Measurements from ENCODE around the gene GKN2. TPM values are rescaled to one million over a fixed set of nuclear protein-coding genes. Genes with fewer than 3 reads are reported as not detected.

GKN2 gene
- polyA plus RNA-seq, 1 of the 3 experiments (the other 2 are of a cell fraction): not detected

- Histone ChIP-seq H3K36me3 (replicated peaks in 1 of 2; ENCODE audit: control insufficient read depth in 1 of 2, insufficient read depth in 2 of 2, low read length in 1 of 2) (no peaks in the 10 kb centered on the region), H4K20me1 (ENCODE audit: insufficient read depth) (no peaks in the 10 kb centered on the region), H3K9me2 (no peaks in the 10 kb centered on the region), H3K4me2 (no peak overlapping the region), H3K4me3 (ENCODE audit: low read depth in 2 of 2, low read length in 1 of 2) (no peak overlapping the region), H2AFZ (ENCODE audit: low read depth) (no peak overlapping the region), H3K27ac (ENCODE audit: low read depth in 2 of 2, low read length in 1 of 2) (no peak overlapping the region), H3F3A (replicated peaks; ENCODE audit: insufficient read depth) (no peaks in the 10 kb centered on the region), H3K9ac (no peak overlapping the region), H3K4me1 (ENCODE audit: control insufficient read depth in 1 of 2, insufficient read depth in 2 of 2, low read depth in 1 of 2, low read length in 1 of 2) (peaks cover 2 to 14% of the 10 kb centered on the region in 2 experiments; a peak in 3 of 4 replicates), H3K79me2 (ENCODE audit: insufficient read depth) (no peaks in the 10 kb centered on the region), H3K27me3 (ENCODE audit: insufficient read depth) (no peaks in the 10 kb centered on the region), H3K9me3 (no peaks in the 10 kb centered on the region)
- ChIA-PET POLR2A (no interaction called here), CTCF (interaction anchor here (0.6 to 3.5 kb wide), 4 partner anchors 12 to 468 kb away, joined by 3 to 15 read pairs (median 10); no protein-coding TSS in a partner anchor)
- TF ChIP-seq RCOR1 (IDR thresholded peaks at IDR 0.05; ENCODE audit: low read length): no peak
- 53% methylated on average over 4 of the region's 4 CpGs for WGBS (ENCODE audit: low lambda C conversion rate)
- DNase-seq: no peak
Measured at GRCh38 chr2:68931799-68932198, 20.9 kb downstream of the GKN2 start.

- H3F3A ChIP-seq (replicated peaks; ENCODE audit: insufficient read depth): no peaks in the 10 kb centered on the region
- no peaks in the 10 kb centered on the region for H3K9me2 ChIP-seq
- H3K36me3 ChIP-seq (replicated peaks in 1 of 2; ENCODE audit: control insufficient read depth in 1 of 2, insufficient read depth in 2 of 2, low read length in 1 of 2): no peaks in the 10 kb centered on the region
- H3K27me3 ChIP-seq (ENCODE audit: insufficient read depth): no peaks in the 10 kb centered on the region; the same call in 1 of the 2 replicates
- H2AFZ ChIP-seq (ENCODE audit: low read depth): no peak overlapping the region
- 94% methylated on average over 3 of the region's 3 CpGs for WGBS (ENCODE audit: low lambda C conversion rate)
- H3K9me3 ChIP-seq: no peaks in the 10 kb centered on the region
- H3K4me1 ChIP-seq (ENCODE audit: control insufficient read depth in 1 of 2, insufficient read depth in 2 of 2, low read depth in 1 of 2, low read length in 1 of 2): peaks cover 2 to 8% of the 10 kb centered on the region in 2 experiments; a peak in 2 of 4 replicates
- no peak for DNase-seq
- ChIA-PET CTCF (interaction anchor here (1.3 to 3.5 kb wide), 3 partner anchors 12 to 467 kb away, joined by 4 to 15 read pairs (median 15); no protein-coding TSS in a partner anchor), POLR2A (no interaction called here)
- H4K20me1 ChIP-seq (ENCODE audit: insufficient read depth): no peaks in the 10 kb centered on the region
- H3K4me3 ChIP-seq (ENCODE audit: low read depth in 2 of 2, low read length in 1 of 2): no peak overlapping the region
- H3K4me2 ChIP-seq: no peak overlapping the region
- no peaks in the 10 kb centered on the region for H3K79me2 ChIP-seq (ENCODE audit: insufficient read depth)
- TF ChIP-seq REST (IDR thresholded peaks at IDR 0.05; ENCODE audit: low read depth, low read length) (no peak), ZBTB33 (IDR thresholded peaks at IDR 0.05; ENCODE audit: borderline replicate concordance, low read depth) (no peak), GATA2 (CRISPR knock-in tag; IDR thresholded peaks at IDR 0.05) (no peak), GABPA (IDR thresholded peaks at IDR 0.05; ENCODE audit: low read depth) (no peak), RCOR1 (IDR thresholded peaks at IDR 0.05; ENCODE audit: low read length) (no peak), FOSL2 (IDR thresholded peaks at IDR 0.05; ENCODE audit: borderline replicate concordance, low read depth) (no peak), JUND (IDR thresholded peaks at IDR 0.05) (no peak), RXRA (IDR thresholded peaks at IDR 0.05; ENCODE audit: borderline replicate concordance, low read depth) (no peak), SIN3A (IDR thresholded peaks at IDR 0.05; ENCODE audit: borderline replicate concordance, low read depth, low read length) (no peak), TEAD4 (IDR thresholded peaks at IDR 0.05; ENCODE audit: borderline replicate concordance, insufficient read depth) (no peak), TAF1 (IDR thresholded peaks at IDR 0.05; ENCODE audit: borderline replicate concordance, low read depth, low read length) (no peak), TCF12 (IDR thresholded peaks at IDR 0.05) (no peak), YY1 (IDR thresholded peaks at IDR 0.05; ENCODE audit: low read depth) (no peak), CTCF (IDR thresholded peaks at IDR 0.05) (no peak)
- no peak overlapping the region for H3K9ac ChIP-seq
- no peak overlapping the region for H3K27ac ChIP-seq (ENCODE audit: low read depth in 2 of 2, low read length in 1 of 2)
Measured at GRCh38 chr2:68931149-68931711, 21.5 kb downstream of the GKN2 start.
